GM12874 (cell line): Measurements from ENCODE around the gene KLHL29.

Experiments used
- CTCF ChIP-seq: IDR thresholded peaks from 2 replicates; pipeline ENCODE4 v1.5.1; 2011; ENCODE audit warnings: low read depth, mild to moderate bottlenecking, control low read depth, low read length, moderate library complexity; ENCODE audit not compliant: insufficient read depth

The KLHL29 gene

GRCh38 chr2:23540804-23541360 is 155.9 kb downstream of the KLHL29 start:
- TF ChIP-seq CTCF: no peak

GRCh38 chr2:23541503-23542229 is 156.7 kb downstream of the KLHL29 start:
- no peak for TF ChIP-seq CTCF

GRCh38 chr2:23542230-23542789 is 157.3 kb downstream of the KLHL29 start:
- no peak for TF ChIP-seq CTCF

- no peak for TF ChIP-seq CTCF
Measured at GRCh38 chr2:23543302-23543701, 158.3 kb downstream of the KLHL29 start.

GRCh38 chr2:23543728-23544127 is 158.7 kb downstream of the KLHL29 start:
- TF ChIP-seq CTCF: no peak

- no peak for TF ChIP-seq CTCF
Measured at GRCh38 chr2:23544589-23545295, 159.8 kb downstream of the KLHL29 start.

- TF ChIP-seq CTCF: no peak
Measured at GRCh38 chr2:23545396-23545795, 160.4 kb downstream of the KLHL29 start.
